ENCODE data around the gene GTPBP10.
"Not testable (repeated sequence)": the region's sequence is repeated elsewhere in the genome, so short reads cannot be mapped to it uniquely, and the experiment has no call there.

GTPBP10 gene, protein sequence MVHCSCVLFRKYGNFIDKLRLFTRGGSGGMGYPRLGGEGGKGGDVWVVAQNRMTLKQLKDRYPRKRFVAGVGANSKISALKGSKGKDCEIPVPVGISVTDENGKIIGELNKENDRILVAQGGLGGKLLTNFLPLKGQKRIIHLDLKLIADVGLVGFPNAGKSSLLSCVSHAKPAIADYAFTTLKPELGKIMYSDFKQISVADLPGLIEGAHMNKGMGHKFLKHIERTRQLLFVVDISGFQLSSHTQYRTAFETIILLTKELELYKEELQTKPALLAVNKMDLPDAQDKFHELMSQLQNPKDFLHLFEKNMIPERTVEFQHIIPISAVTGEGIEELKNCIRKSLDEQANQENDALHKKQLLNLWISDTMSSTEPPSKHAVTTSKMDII

DNA sequence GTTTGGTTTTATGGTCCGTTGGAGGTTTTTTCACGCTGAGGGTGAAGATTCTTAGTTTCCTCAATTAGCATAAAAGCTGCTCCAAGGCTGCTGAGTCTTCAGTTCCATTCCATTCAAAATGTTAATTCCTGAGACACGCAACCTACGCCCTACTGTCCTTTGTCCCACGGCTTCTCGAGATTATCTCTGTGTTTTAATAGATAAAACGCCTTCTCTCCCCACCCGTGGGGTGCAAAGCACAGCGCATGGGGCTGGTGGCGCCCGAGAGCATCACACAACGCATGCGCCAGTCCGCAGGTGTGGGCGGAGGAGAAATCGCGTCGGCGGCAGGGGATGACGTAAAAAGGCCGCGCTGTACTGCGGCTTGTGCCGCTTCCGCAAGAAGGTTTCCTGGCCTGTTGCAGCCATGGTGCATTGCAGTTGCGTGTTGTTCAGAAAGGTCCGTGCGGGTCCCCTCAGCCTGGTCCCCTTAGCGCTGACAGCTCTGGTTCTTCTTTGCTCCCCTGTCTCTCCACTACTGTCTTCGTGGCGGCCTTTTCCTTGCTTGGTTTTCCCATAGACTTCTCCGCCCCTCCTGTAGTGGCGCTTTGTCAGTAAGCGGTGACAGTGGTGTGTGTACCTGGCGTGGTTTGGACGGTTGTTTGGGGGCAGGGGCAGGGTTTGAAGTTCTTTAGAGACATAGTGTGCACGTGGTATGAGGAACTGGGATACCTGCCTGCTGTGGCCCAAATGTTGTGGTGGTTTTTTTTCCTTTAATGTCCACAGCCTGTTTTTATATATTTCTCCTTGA lies at the start of gene GTPBP10:
Gene GTPBP10 (plus strand): TSS at position 381 of the 790 bp plus-strand sequence. CDS start 26 bp downstream, at position 407.
- peak; percentile 94 for DNase-seq

DNA sequence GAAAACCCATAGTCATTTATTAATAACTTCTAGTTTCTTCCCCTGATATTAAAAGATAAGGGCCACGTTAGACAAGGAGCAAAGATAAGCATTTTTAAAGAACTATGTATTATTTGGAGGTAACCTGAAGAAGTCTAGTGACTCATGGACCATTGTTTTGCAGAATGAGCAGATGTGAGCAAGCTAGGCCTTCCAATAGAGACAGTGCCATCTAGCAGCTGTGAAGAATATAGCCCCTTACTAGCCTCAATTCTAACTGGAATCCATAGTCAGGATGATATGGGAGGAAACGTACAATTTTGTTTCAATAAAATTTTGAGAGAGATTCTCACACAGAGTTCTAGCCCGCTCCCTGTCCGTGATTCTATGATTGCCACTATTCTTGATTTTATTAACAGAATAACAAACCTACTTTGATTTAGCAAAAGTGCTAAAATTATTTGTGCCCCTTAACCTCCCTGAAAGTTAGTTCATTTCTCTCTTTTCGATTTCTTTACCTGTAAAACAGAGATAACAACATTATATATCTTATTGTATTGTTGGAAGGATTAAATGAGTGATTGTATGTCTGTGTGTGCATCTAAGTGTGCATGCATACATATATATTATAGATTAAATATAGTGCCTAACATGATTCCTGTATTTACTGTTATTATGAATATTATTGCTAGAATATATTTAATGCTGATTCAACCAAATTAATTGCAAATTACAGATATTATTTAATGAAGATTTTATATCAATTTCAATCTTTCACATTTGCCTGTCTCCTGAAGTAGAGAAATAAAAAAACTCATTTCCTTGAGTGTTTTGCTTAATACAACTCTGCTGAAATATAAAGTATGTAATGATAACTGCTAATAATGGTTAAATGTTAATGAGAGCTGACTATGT lies 48.1 kb upstream of the GTPBP10 start:
- no peak for DNase-seq

DNA sequence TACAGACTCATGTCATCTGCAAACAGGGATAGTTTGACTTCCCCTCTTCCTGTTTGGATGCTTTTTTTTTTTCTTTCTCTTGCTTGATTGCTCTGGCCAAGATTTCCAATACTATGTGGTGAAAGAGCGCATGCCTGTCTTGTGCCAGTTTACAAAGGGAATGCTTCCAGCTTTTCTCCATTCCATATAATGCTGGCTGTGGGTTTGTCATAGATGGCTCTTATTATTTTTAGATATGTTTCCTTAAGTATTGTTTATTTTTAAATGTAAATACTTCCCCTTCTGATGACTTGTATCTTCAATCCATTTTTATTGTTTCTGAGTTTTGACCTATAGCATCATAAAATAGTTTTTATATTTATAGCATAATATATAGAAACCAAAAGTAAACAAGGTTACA lies 43.3 kb upstream of the GTPBP10 start:
- no peak for DNase-seq

DNA sequence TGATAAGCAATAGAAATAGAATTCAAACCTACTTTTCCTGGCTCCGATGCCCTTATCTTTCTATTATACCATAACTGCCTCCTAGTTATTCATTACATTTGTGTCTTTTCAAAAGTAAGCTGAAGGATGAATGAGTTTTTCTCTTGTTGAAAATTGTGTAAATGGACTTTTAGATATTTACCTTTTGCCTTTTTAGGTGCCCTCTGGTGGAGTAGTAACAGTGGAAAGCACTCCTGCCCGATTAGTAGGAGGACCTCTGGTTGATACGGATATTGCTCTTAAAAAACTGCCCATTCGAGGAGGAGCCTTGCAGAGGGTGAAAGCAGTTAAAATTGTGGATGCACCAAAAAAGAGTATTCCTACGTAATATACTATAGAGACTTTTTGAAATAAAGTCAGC lies 36.6 kb upstream of the GTPBP10 start:
- DNase-seq, result no peak

DNA sequence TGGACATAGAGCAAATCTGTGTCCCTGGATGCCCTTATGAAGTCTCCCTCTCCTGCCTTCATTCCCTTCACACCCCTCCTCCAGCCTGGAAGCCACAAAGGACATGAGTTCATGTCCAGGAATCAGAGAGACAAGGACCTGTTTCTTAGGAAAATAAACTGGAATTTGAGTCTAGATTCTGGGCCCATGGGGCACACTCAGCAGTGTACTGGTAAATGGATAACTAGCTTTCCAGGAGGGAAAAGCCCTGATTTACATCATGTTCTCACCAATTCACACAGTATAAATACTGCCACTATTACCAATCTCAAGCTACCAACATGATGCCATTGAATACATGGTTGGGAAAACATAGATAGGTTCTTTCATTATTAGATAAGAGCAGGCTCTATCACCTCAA lies 35.3 kb upstream of the GTPBP10 start:
- no peak for DNase-seq

DNA sequence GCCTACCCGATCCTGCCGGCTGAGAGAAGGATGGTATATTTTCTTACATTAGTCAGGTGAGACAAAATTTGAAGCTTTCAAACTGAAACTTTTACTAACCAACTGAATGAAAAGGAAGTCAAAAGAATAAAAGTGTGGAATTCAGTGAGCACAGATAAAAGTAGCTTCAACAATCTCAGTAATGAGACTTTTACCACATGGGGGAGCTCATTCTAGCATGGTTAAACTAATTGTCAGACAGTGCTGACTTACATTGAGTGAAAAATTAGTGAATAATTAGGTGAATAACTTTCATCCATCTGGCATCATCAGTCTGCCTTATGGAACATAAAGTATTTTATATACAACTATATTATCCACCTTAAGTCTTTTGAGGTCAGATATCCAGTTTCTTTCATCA lies 33.8 kb upstream of the GTPBP10 start:
- DNase-seq, result no peak

DNA sequence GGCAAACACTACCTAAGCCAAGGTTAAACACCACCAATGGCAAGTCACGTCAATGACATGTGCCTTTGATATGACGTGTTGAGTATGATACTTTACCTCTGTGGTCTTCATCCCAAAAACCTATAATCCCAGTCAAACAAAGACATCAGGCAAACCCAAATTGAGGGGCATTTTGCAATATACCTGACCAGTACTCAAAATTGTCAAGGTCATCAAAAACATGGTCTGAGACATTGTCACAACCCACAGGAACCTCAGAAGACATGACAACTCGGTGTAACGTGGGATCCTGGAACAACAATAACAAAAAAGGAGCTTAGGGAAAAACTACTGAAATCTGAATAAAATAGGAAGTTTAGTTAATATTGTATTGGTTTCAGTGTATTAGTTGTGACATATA lies 32.6 kb upstream of the GTPBP10 start:
- no peak for DNase-seq

DNA sequence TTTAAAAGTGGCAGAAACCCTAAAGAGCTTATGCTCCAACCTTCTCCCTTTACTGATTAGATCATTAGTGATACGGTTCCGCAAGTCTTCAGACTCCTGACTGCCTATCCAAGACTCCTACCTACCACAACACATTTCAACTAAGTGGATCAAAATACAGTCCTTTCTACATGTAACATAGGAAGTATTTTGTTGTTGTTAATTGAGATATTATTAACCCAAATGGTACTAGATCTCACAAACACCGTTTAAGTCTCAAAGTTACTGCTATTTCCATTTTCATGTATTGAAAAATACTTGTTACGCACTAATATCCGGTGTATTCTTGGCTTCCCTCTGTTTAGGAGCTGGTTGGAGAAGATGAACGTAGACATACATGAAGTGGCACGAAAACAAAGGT lies 26.5 kb upstream of the GTPBP10 start:
- no peak for DNase-seq

DNA sequence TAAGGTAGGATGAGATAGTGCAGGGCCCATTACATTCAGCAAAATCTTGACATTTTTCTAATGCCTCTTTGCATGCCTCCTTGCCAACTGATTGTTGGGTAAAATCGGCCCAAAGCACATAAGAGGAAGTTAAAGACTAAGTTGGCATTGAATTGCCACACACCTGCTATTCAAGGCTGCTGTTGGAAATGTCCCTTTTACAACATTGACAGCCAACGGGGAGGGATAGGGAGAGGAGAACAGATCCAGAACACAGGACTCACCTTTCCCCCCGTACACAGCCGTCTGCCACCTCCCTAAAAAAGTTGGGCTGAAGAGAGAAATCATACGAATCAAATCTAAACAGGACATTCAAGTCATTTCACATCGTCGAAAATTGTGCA lies 26.1 kb upstream of the GTPBP10 start:
- DNase-seq, result no peak

DNA sequence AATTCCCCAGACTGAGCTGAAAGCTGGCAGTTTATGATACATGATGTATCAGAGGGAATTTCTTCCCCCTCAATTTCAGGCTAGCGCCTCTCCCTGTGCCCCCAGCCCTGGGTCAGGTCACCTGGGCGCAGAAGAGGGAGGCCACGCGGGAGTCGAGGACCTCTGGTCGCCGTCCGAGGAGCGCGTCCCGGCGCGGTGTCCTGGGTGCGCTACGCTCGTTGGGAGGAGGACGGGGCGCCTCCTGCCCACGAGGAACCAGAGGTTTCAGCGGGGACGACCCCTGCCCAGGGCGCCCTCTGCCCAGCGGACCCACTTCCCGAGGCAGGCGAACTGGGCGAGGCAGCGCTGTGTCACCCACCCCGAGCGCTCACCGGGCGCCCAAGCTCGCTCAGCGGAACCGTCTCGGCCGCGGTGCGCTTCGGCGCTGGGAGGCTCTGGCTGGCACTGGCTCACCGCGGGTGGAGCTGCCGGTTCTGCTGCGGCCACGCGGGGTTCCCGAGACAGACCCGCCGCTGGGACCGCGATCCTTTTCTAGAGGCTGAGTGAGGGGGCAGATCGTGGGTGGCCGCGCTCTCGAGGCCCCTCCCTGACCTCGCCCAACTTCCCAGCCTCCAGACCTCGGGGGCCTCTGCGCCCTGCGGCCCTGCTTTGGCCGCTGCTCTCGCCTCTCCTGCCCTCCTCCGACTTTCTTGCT lies 25.6 kb upstream of the GTPBP10 start, which contains the start of gene FAM237B:
Gene FAM237B (minus strand): TSS at position 504 of the 694 bp plus-strand sequence. CDS start 1,556 bp downstream, outside the sequence.
- no peak for DNase-seq

DNA sequence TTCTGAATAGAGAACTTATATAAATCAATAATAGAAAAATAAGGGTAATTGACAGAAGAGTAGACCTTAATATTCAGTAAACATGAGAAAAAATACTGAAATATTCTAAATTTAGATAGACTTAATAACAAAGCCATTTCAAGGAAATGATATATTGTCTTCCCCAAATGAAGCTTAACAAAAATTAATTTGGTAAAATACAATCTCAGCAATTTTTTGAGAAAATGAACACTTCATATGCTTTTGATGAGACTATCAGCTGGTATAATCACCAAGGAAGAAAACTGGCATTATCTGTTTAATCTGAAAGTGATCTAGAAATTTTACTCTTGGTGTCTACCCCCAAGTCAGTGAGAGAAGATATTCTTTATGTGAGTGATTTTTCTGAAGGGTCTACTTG lies 23.7 kb upstream of the GTPBP10 start:
- no peak for DNase-seq

DNA sequence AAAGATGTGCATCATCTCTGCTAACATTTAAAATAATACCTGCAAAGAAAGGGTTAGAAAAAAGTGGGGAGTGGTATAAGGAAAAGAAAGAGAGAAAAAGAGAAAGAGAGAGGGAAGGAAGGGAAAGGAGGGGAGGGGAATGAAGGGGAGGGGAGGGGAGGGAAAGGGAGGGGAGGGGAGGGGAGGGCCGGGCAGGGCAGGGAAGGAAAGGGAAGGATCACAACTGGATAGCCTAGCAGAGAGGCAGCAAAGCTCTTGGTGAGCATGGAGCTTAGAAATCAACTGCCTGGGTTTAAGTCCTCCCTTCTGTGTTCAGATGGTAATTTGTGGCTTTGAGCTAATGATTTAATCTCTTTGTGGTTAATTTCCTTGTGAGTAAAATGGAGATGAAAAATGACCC lies 20.0 kb upstream of the GTPBP10 start:
- DNase-seq, result no peak

DNA sequence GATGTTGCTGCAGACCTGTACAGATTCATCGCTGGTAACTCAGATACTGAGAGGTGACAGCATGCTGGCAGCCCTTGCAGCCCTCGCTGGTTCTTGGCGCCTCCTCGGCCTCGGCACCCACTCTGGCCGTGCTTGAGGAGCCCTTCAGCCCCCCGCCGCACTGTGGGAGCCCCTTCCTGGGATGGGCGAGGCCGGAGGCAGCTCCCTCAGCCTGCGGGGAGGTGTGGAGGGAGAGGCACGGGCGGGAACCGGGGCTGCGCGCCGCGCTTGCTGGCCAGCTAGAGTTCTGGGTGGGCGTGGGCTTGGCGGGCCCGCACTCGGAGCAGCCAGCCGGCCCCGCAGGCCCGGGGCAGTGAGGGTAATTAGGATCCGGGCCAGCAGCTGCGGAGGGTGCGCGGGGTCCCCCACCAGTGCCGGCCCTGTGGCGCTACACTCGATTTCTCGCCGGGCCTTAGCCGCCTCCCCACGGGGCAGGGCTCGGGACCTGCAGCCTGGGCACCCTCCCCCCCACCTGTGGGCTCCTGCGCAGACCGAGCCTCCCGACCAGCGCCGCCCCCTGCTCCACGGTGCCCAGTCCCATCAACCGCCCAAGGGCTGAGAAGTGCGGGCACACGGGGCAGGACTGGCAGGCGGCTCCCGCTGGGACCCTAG lies 12.2 kb upstream of the GTPBP10 start:
- DNase-seq, result no peak

DNA sequence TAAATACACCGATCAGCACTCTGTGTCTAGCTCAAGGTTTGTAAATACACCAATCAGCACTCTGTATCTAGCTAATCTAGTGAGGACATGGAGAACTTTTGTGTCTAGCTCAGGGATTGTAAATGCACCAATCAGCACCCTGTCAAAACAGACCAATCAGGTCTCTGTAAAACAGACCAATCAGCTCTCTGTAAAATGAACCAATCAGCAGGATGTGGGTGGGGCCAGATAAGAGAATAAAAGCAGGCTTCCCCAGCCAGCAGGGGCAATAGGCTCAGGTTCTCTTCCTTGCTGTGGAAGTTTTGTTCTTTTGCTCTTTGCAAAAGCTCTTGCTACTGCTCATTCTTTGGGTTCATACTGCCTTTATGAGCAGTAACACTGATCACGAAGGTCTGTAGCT lies 11.6 kb upstream of the GTPBP10 start:
- DNase-seq, result not testable (repeated sequence)

DNA sequence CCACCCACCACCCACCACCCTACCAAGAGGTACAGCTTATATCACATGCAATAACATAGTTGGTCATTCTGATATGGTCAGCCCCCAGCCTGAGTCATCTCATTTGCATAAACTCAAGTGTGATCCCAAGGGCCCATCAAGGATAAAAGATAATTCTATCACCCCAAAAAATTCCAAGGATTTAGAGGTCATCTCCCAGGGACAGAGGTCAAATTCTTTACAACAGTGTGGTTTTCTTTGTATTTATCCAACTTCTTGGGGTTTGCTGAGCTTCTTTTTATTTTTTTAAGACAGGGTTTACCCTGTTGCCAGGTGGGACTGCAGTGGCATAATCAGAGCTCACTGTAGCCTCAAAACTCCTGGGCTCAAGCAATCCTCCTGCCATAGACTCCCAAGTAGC lies 9.4 kb upstream of the GTPBP10 start:
- no peak for DNase-seq

DNA sequence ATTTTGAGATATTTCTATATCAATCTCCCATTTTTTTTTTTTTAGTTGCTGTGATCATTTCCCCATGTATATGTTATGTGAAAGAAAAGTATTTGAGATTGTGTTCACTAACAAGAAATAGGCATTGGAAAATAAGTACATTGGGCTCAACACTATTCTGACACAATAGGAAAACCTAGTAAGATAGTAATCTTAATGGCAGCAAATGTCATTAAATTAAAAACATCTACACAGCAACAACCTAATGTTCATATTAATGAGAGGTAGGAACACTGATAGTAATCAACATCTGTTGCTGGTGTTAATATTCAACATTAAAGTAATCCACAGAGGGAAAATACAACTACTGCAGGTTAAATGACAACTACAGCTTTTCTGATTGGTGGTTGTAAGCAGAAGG lies 1.5 kb upstream of the GTPBP10 start:
- no peak for DNase-seq

DNA sequence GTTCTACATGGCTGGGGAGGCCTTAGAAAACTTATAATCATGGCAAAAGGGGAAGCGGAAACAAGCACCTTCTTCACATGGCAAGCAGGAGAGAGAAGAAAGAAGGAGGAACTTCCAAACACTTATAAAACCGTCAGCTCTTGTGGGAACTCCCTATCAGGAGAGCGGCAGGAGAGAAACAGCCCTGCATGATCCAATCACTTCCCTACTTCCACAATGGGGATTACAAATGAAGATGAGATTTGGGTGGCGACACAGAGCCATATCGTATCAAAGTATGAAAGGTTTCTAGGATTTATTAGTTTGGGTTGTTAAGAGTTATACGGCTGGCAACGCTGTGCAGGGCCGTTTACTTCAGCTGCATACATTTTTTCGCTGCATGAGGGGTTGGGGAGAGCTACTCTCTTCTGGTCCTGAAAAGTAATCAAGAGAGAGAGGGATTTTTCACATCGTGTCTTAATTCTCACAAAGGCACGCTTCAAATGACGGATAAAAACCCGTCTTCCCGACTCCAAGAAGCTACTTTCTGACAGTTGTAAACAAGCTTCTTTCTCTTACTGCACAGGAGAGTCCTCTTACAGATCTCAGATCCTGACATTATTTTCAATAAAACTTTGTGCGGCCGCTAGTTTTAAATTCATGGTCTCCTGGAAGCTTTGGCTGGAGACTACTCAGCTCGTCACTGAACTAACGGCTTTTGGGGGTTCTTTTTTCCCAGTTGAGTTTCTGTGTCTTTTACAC lies 751 bp upstream of the GTPBP10 start:
- DNase-seq, result no peak

DNA sequence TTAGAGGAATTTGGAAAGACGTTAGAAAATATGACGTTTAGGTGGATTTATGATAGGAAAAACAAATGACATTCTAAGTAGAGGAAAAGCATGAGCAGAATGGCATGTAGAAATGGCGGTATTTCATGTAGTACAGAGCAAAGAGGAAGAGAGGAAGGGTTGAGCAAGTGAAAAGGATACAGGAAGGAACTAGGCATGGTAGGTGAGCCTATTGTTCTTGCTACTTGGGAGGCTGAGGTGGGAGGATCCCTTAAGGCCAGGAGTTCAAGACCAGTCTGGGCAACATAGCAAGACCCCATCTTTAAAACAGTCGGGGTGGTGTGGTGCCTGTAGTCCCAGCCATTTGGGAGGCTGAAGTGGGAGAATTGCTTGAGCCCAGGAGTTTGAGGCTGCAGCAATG lies 1.2 kb downstream of the GTPBP10 start:
- DNase-seq, result no peak

DNA sequence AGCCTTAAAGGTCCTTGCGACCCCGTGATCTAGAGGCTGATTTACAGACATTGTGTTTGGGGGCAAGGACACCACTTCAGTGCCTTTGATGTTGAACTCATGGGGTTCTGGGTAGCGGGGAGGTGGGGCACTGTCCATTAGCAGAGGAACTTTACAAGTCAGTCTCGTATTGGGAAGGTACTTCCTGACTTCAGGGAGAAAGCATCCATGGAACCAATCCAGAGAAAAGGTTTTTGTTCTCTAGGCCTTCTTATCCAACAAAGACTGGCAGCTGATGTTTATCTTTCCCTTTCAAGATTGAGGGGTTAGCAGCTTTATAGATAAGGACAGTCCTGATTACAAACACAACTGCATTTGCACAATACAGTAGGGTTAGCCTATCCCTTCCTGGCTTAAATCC lies 2.8 kb downstream of the GTPBP10 start:
- no peak for DNase-seq

DNA sequence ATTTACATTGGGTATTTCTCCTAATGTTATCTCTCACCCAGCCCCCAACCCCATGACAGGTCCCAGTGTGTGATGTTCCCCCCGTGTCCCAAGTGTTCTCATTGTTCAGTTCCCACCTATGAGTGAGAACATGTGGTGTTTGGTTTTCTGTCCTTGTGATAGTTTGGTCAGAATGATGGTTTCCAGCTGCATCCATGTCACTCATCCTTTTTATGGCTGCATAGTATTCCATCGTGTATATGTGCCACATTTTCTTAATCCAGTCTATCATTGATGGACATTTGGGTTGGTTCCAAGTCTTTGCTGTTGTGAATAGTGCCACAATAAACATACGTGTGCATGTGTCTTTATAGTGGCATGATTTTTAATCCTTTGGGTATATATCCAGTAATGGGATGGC lies 3.5 kb downstream of the GTPBP10 start:
- not testable (repeated sequence) for DNase-seq

DNA sequence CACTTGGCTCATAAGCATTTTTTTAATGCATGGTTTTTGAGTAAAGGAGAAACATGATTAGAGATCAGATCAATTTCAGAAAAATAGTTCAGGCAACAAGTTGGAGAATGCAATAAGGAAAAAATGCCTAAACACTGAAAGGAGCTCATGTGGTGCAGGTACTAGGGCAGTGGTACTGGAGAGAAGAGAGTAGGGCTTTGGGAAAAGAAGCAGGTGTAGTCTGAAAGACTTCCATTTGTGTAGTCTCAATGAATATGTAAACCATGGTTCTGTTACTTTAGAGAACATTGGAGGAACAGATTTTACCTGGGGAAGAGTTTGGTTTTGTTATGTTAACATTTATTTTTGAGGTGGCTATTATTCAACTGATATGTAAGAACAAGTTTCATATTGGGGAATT lies 5.5 kb downstream of the GTPBP10 start:
- no peak for DNase-seq
